Measurements from ENCODE around the gene ARPC5L. TPM values are rescaled to one million over a fixed set of nuclear protein-coding genes. Genes with fewer than 3 reads are reported as not detected.
A peak's percentile ranks its signal among the peaks of the same experiment; 100 is the strongest.

ARPC5L gene
- polyA plus RNA-seq (2013) = 40.9 TPM

DNA sequence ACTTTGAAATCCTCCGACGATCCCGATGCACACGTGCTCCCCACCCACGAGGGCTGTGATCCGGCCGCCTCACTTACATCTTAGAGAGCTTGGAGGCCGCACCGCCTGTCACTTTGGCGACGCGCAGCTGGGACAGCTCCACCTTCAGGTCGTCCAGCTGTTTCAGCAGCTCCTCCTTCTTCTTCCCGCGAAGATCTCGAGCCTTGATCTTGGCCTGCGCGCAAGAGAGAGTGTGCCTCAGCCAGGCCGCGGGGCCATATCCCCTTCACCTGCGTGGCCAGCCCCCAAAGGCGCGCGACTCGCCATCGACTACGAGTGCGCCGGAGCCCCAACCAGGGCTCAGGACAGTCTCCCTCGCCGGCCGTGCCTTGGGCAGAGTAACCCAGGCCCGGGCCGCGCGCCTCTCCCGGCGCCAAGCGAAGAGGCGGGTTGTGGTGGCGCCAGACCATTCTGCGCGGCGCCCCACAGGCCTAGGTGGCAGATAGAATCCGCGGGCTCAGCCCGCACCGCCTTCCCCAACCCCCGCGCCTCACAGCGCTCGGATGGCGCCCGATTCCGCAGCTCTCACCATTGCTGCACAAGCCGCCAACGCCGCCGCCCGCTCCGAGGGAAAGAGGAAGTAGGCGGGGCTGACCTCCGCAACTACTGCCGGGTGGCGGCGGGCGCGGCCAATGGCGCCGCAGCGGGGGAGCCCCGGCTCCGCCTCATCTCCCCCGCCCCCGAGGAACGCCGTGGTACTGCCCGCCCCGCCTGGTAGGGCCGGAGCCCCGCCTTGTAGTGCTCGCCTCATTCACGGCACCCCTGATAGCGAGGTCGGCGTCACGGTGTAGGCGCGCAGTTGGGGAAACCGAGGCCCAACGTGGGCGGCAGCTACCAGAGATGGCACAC, at the start of gene ARPC5L, which contains the start of gene RPL35:
ARPC5L (plus strand) TSS at position 789 of the 888 bp plus-strand sequence. CDS start 7,161 bp downstream, outside the sequence.
RPL35 (minus strand) TSS at position 616 of the 888 bp plus-strand sequence; CDS start at position 571, 45 bp downstream.
- Histone ChIP-seq H3K9me3 (ENCODE audit: control extremely low read depth in 1 of 5, control insufficient read depth in 4 of 5, insufficient read depth in 2 of 5, low read depth in 1 of 5, low read length in 4 of 5) (no peaks in the 10 kb centered on the region), H3K4me1 (ENCODE audit: control extremely low read depth in 1 of 4, control insufficient read depth in 4 of 4, insufficient read depth in 4 of 4, low read length in 3 of 4) (peaks cover 11 to 35% (median 26%) of the 10 kb centered on the region in 4 experiments), H3K4me3 (ENCODE audit: control insufficient read depth in 1 of 7, extremely low read depth in 1 of 7, insufficient read depth in 4 of 7, low read depth in 2 of 7, low read length in 6 of 7) (peak within 1 kb of the TSS; percentile 78 to 94 (median 84)), H3K27ac (ENCODE audit: insufficient read depth in 1 of 2, low read depth in 1 of 2, low read length in 2 of 2, poor library complexity in 1 of 2, severe bottlenecking in 2 of 2) (peak within 1 kb of the TSS; percentile 91 to 96), H3K27me3 (replicated peaks in 2 of 5; ENCODE audit: control insufficient read depth in 4 of 5, insufficient read depth in 5 of 5, low read length in 4 of 5) (no peaks in the 10 kb centered on the region), H3K36me3 (ENCODE audit: control insufficient read depth in 4 of 4, insufficient read depth in 4 of 4, low read length in 3 of 4) (peaks cover 15 to 47% (median 39%) of the 10 kb centered on the region in 4 experiments)
- ChIA-PET POLR2A (interaction anchor here (0.6 to 2.3 kb wide), 5 partner anchors 8 to 95 kb away, joined by 3 to 8 read pairs (median 5); partner anchors contain the start of genes NR6A1 and WDR38), CTCF (interaction anchor here (0.7 to 21.5 kb wide), 11 partner anchors 9 to 96 kb away, joined by 3 to 547 read pairs (median 4); partner anchors contain the start of genes NR6A1, OLFML2A and WDR38)
- WGBS (ENCODE audit: insufficient coverage) = 0% methylated on average over 83 of the region's 92 CpGs
- DNase-seq = peak; percentile 95 to 98 (median 98)

DNA sequence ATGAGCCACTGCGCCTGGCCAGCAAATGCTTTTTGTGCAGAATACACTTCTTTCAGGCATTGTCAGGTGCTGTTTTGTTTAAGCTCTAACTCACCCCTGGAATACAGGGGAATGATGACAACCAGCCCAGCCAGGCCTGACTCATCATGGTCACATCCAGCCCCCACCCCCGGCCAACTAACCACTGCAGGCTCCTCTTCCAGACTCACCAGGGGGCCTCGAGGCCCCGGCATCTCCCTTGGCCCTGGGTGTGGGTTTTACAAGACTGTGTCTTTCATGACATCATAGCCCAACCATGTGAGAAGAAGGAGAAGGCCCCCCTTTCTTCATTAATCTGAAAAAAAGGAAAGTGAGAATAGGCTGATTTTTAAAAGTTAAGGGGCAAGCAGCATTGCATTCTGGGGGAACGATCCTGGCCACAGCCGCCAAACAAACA, 49.5 kb upstream of the ARPC5L start:
- ChIA-PET CTCF (interaction anchor here (1.1 to 1.9 kb wide), 4 partner anchors 15 to 48 kb away, joined by 3 to 5 read pairs (median 4); partner anchors contain the start of gene WDR38), POLR2A (no interaction called here)
- Histone ChIP-seq H3K4me1 (ENCODE audit: control extremely low read depth in 1 of 4, control insufficient read depth in 4 of 4, insufficient read depth in 4 of 4, low read length in 3 of 4) (peaks cover 0 to 3% (median 0%) of the 10 kb centered on the region in 4 experiments), H3K36me3 (ENCODE audit: control insufficient read depth in 4 of 4, insufficient read depth in 4 of 4, low read length in 3 of 4) (no peaks in the 10 kb centered on the region), H3K4me3 (ENCODE audit: control insufficient read depth in 1 of 7, extremely low read depth in 1 of 7, insufficient read depth in 4 of 7, low read depth in 2 of 7, low read length in 6 of 7) (no peak overlapping the region), H3K27me3 (replicated peaks in 2 of 5; ENCODE audit: control insufficient read depth in 4 of 5, insufficient read depth in 5 of 5, low read length in 4 of 5) (no peaks in the 10 kb centered on the region), H3K27ac (ENCODE audit: insufficient read depth in 1 of 2, low read depth in 1 of 2, low read length in 2 of 2, poor library complexity in 1 of 2, severe bottlenecking in 2 of 2) (no peak overlapping the region), H3K9me3 (ENCODE audit: control extremely low read depth in 1 of 5, control insufficient read depth in 4 of 5, insufficient read depth in 2 of 5, low read depth in 1 of 5, low read length in 4 of 5) (no peaks in the 10 kb centered on the region)
- DNase-seq = peak; percentile 19 to 73 (median 68)
- WGBS (ENCODE audit: insufficient coverage) = 83% methylated on average over 1 of the region's 6 CpGs

GRCh38 chr9:124813041-124813440, 48.9 kb upstream of the ARPC5L start:
- ChIA-PET POLR2A (no interaction called here), CTCF (interaction anchor here (0.9 kb wide), 1 partner anchor 40 kb away, joined by 3 read pairs; the partner anchor contains the start of gene WDR38)
- Histone ChIP-seq H3K36me3 (ENCODE audit: control insufficient read depth in 4 of 4, insufficient read depth in 4 of 4, low read length in 3 of 4) (no peaks in the 10 kb centered on the region), H3K4me1 (ENCODE audit: control extremely low read depth in 1 of 4, control insufficient read depth in 4 of 4, insufficient read depth in 4 of 4, low read length in 3 of 4) (peaks cover 0 to 4% (median 0%) of the 10 kb centered on the region in 4 experiments), H3K27ac (ENCODE audit: insufficient read depth in 1 of 2, low read depth in 1 of 2, low read length in 2 of 2, poor library complexity in 1 of 2, severe bottlenecking in 2 of 2) (no peak overlapping the region), H3K9me3 (ENCODE audit: control extremely low read depth in 1 of 5, control insufficient read depth in 4 of 5, insufficient read depth in 2 of 5, low read depth in 1 of 5, low read length in 4 of 5) (no peaks in the 10 kb centered on the region), H3K4me3 (ENCODE audit: control insufficient read depth in 1 of 7, extremely low read depth in 1 of 7, insufficient read depth in 4 of 7, low read depth in 2 of 7, low read length in 6 of 7) (no peak overlapping the region), H3K27me3 (replicated peaks in 2 of 5; ENCODE audit: control insufficient read depth in 4 of 5, insufficient read depth in 5 of 5, low read length in 4 of 5) (no peaks in the 10 kb centered on the region)
- WGBS (ENCODE audit: insufficient coverage) = 100% methylated on average over 7 of the region's 7 CpGs
- DNase-seq = no peak

GRCh38 chr9:124813501-124814163, 48.3 kb upstream of the ARPC5L start:
- 95% methylated on average over 11 of the region's 11 CpGs for WGBS (ENCODE audit: insufficient coverage)
- H3K27ac ChIP-seq (ENCODE audit: insufficient read depth in 1 of 2, low read depth in 1 of 2, low read length in 2 of 2, poor library complexity in 1 of 2, severe bottlenecking in 2 of 2) = no peak overlapping the region
- H3K36me3 ChIP-seq (ENCODE audit: control insufficient read depth in 4 of 4, insufficient read depth in 4 of 4, low read length in 3 of 4) = no peaks in the 10 kb centered on the region
- ChIA-PET POLR2A (no interaction called here), CTCF (interaction anchor here (0.6 to 1.5 kb wide), 4 partner anchors 16 to 40 kb away, joined by 3 read pairs; partner anchors contain the start of gene WDR38)
- peaks cover 0 to 8% (median 1%) of the 10 kb centered on the region in 4 experiments for H3K4me1 ChIP-seq (ENCODE audit: control extremely low read depth in 1 of 4, control insufficient read depth in 4 of 4, insufficient read depth in 4 of 4, low read length in 3 of 4)
- no peak overlapping the region for H3K4me3 ChIP-seq (ENCODE audit: control insufficient read depth in 1 of 7, extremely low read depth in 1 of 7, insufficient read depth in 4 of 7, low read depth in 2 of 7, low read length in 6 of 7)
- H3K27me3 ChIP-seq (replicated peaks in 2 of 5; ENCODE audit: control insufficient read depth in 4 of 5, insufficient read depth in 5 of 5, low read length in 4 of 5) = no peaks in the 10 kb centered on the region
- H3K9me3 ChIP-seq (ENCODE audit: control extremely low read depth in 1 of 5, control insufficient read depth in 4 of 5, insufficient read depth in 2 of 5, low read depth in 1 of 5, low read length in 4 of 5) = no peaks in the 10 kb centered on the region
- no peak for DNase-seq

DNA sequence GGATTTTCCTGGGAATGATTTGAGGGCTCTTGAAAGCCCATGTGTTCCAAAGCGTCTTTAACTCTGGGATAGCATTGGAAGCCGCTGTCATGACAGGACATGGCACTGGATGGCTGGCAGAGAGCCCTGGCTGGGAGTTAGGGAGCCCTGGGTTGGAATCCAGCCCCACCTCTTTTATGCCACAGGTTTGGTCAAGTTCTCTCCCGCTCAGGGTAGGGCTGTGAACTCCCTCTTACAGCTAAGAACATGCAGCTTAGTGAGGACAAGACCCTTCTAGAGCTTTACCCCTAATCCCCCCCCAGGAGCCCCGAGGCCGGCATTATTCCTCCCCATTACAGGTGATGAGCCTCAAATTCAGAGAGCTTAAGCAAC, 47.8 kb upstream of the ARPC5L start:
- H3K27me3 ChIP-seq (replicated peaks in 2 of 5; ENCODE audit: control insufficient read depth in 4 of 5, insufficient read depth in 5 of 5, low read length in 4 of 5) = no peaks in the 10 kb centered on the region
- H3K9me3 ChIP-seq (ENCODE audit: control extremely low read depth in 1 of 5, control insufficient read depth in 4 of 5, insufficient read depth in 2 of 5, low read depth in 1 of 5, low read length in 4 of 5) = no peaks in the 10 kb centered on the region
- H3K36me3 ChIP-seq (ENCODE audit: control insufficient read depth in 4 of 4, insufficient read depth in 4 of 4, low read length in 3 of 4) = no peaks in the 10 kb centered on the region
- ChIA-PET POLR2A (no interaction called here), CTCF (interaction anchor here (0.6 to 1.5 kb wide), 3 partner anchors 15 to 36 kb away, joined by 3 read pairs; no protein-coding TSS in a partner anchor)
- H3K27ac ChIP-seq (ENCODE audit: insufficient read depth in 1 of 2, low read depth in 1 of 2, low read length in 2 of 2, poor library complexity in 1 of 2, severe bottlenecking in 2 of 2) = no peak overlapping the region
- peaks cover 0 to 8% (median 2%) of the 10 kb centered on the region in 4 experiments for H3K4me1 ChIP-seq (ENCODE audit: control extremely low read depth in 1 of 4, control insufficient read depth in 4 of 4, insufficient read depth in 4 of 4, low read length in 3 of 4)
- DNase-seq = no peak
- WGBS (ENCODE audit: insufficient coverage) = 96% methylated on average over 5 of the region's 5 CpGs
- H3K4me3 ChIP-seq (ENCODE audit: control insufficient read depth in 1 of 7, extremely low read depth in 1 of 7, insufficient read depth in 4 of 7, low read depth in 2 of 7, low read length in 6 of 7) = no peak overlapping the region

DNA sequence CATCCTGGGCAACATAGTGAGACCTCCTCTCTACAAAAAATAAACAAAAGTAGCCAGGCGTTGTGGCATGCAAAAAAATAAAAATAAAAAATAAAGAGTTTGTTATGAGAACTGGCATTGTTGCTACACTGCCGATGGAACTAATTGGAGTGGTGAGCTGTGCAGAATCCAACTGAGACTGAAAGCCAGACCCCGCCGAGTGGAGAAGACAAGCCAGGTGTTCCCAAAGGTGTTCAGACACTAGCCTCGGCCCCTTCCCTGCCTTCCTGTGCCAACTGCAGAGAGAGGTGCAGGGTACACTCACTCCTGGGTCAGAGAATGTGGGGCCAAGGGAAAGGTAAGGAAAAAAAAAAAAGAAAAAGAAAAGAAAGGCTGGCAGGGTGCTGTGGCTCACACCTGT, 46.3 kb upstream of the ARPC5L start:
- H3K9me3 ChIP-seq (ENCODE audit: control extremely low read depth in 1 of 5, control insufficient read depth in 4 of 5, insufficient read depth in 2 of 5, low read depth in 1 of 5, low read length in 4 of 5) = no peaks in the 10 kb centered on the region
- ChIA-PET POLR2A (no interaction called here), CTCF (interaction anchor here (0.6 to 1.1 kb wide), 4 partner anchors 13 to 219 kb away, joined by 3 read pairs; no protein-coding TSS in a partner anchor)
- WGBS (ENCODE audit: insufficient coverage) = 100% methylated on average over 3 of the region's 5 CpGs
- H3K27me3 ChIP-seq (replicated peaks in 2 of 5; ENCODE audit: control insufficient read depth in 4 of 5, insufficient read depth in 5 of 5, low read length in 4 of 5) = no peaks in the 10 kb centered on the region
- H3K27ac ChIP-seq (ENCODE audit: insufficient read depth in 1 of 2, low read depth in 1 of 2, low read length in 2 of 2, poor library complexity in 1 of 2, severe bottlenecking in 2 of 2) = no peak overlapping the region
- no peaks in the 10 kb centered on the region for H3K36me3 ChIP-seq (ENCODE audit: control insufficient read depth in 4 of 4, insufficient read depth in 4 of 4, low read length in 3 of 4)
- H3K4me3 ChIP-seq (ENCODE audit: control insufficient read depth in 1 of 7, extremely low read depth in 1 of 7, insufficient read depth in 4 of 7, low read depth in 2 of 7, low read length in 6 of 7) = no peak overlapping the region
- DNase-seq = no peak
- H3K4me1 ChIP-seq (ENCODE audit: control extremely low read depth in 1 of 4, control insufficient read depth in 4 of 4, insufficient read depth in 4 of 4, low read length in 3 of 4) = peaks cover 0 to 8% (median 2%) of the 10 kb centered on the region in 4 experiments
